Measurements from ENCODE around the gene PPFIA3. TPM values are rescaled to one million over a fixed set of nuclear protein-coding genes. Genes with fewer than 3 reads are reported as not detected.

PPFIA3 gene
- polyA plus RNA-seq, 1 of the 3 experiments (the other 2 are of a cell fraction) = 5.7 TPM

DNA sequence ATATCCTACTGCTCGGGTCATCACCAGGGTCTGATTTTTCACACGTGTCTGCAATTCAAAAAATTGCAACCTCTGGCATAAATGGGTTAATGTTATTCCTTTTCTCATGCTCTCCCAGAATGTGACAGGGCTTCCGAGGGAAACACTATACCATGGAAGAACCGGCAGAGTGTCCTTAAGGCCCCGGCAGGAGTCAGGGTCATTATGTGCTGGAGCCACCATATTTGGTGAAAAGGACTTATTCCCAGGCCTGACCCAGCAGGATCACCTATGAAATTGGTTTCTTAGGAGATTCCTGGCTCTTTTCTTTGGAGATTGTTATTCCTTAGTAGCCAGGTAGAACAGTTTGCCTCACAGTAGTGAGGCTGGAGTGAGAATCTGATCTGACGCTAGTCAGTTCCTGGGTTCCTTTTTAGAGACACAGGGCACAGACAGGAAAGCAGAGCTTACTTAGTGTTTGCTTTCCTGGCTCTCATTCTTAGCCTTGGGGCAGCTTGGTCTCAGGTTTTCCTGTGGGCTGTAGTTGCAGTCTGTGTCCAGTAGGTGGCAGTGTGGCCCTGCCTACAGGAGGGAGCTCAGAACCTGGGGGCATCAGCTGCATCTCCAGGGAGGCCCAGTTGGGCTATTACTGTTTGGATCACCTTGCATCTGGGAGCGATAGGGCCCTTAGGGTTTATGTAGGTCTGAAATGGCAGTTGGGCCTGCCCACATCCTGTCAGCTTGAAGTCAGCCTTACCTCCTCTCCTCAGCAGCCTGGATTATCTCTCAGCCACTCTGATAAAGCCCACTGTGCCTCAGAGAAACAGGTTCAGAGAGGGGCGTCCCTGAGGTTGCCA lies 21.7 kb upstream of the PPFIA3 start:
- POLR2A ChIA-PET = interaction anchor here (0.7 to 1.1 kb wide), 4 partner anchors 9 to 101 kb away, joined by 3 to 4 read pairs (median 4); no protein-coding TSS in a partner anchor
- H3K4me3 ChIP-seq (ENCODE audit: low read depth in 2 of 2, low read length in 1 of 2) = peak overlapping the region in 1 of 2 experiments; percentile 45; a peak in 1 of 4 replicates
- no peaks in the 10 kb centered on the region for H3K9me2 ChIP-seq
- peaks cover 55 to 64% of the 10 kb centered on the region in 2 experiments for H3K36me3 ChIP-seq (replicated peaks in 1 of 2; ENCODE audit: control insufficient read depth in 1 of 2, insufficient read depth in 2 of 2, low read length in 1 of 2)
- no peaks in the 10 kb centered on the region for H3K27me3 ChIP-seq (ENCODE audit: insufficient read depth)
- H3K27ac ChIP-seq (ENCODE audit: low read depth in 2 of 2, low read length in 1 of 2) = peak overlapping the region in 1 of 2 experiments; percentile 22; a peak in 1 of 4 replicates
- TF ChIP-seq SMC3 (IDR thresholded peaks at IDR 0.05; ENCODE audit: low read depth, low read length) (peak; percentile 64), CTCF (IDR thresholded peaks at IDR 0.05) (peak; percentile 99), JUND (IDR thresholded peaks at IDR 0.05) (no peak), MXI1 (IDR thresholded peaks at IDR 0.05; ENCODE audit: low read depth, low read length) (no peak), FOXM1 (IDR thresholded peaks at IDR 0.05; ENCODE audit: low read depth) (no peak), TEAD4 (IDR thresholded peaks at IDR 0.05; ENCODE audit: borderline replicate concordance, insufficient read depth) (no peak), RAD21 (IDR thresholded peaks at IDR 0.05; ENCODE audit: low read length) (peak; percentile 83)
- H3K9me3 ChIP-seq = no peaks in the 10 kb centered on the region
- peak; percentile 87 for DNase-seq
- no peak overlapping the region for H3K4me2 ChIP-seq
- WGBS (ENCODE audit: low lambda C conversion rate) = 50% methylated on average over 7 of the region's 8 CpGs
- H4K20me1 ChIP-seq (ENCODE audit: insufficient read depth) = peaks cover 76% of the 10 kb centered on the region
- H3K79me2 ChIP-seq (ENCODE audit: insufficient read depth) = peaks cover 75% of the 10 kb centered on the region
- H3F3A ChIP-seq (replicated peaks; ENCODE audit: insufficient read depth) = peaks cover 28% of the 10 kb centered on the region
- no peak overlapping the region for H2AFZ ChIP-seq (ENCODE audit: low read depth)
- H3K4me1 ChIP-seq (ENCODE audit: control insufficient read depth in 1 of 2, insufficient read depth in 2 of 2, low read depth in 1 of 2, low read length in 1 of 2) = no peaks in the 10 kb centered on the region
- no peak overlapping the region for H3K9ac ChIP-seq
- CTCF ChIA-PET = interaction anchor here (0.6 to 7.5 kb wide), 57 partner anchors 9 to 334 kb away, joined by 3 to 87 read pairs (median 6); partner anchors contain the start of genes CGB7, GFY, GYS1 and HRC

GRCh38 chr19:49098795-49099194 lies 20.5 kb upstream of the PPFIA3 start:
- no peak overlapping the region for H2AFZ ChIP-seq (ENCODE audit: low read depth)
- DNase-seq = no peak
- POLR2A ChIA-PET = interaction anchor here (0.6 kb wide), 1 partner anchor 49 kb away, joined by 3 read pairs; no protein-coding TSS in a partner anchor
- TF ChIP-seq USF2 (IDR thresholded peaks at IDR 0.05; ENCODE audit: borderline replicate concordance, low read depth, low read length) = no peak
- no peak for TF ChIP-seq CHD2 (IDR thresholded peaks at IDR 0.05; ENCODE audit: low read length, partially characterized antibody)
- TF ChIP-seq FOSL2 (IDR thresholded peaks at IDR 0.05; ENCODE audit: borderline replicate concordance, low read depth) = no peak
- TF ChIP-seq TEAD4 (IDR thresholded peaks at IDR 0.05; ENCODE audit: borderline replicate concordance, insufficient read depth) = no peak
- TF ChIP-seq RFX5 (IDR thresholded peaks at IDR 0.05; ENCODE audit: low read length) = no peak
- no peak for TF ChIP-seq NRF1 (IDR thresholded peaks at IDR 0.05; ENCODE audit: low read depth, low read length)
- TF ChIP-seq PBX3 (IDR thresholded peaks at IDR 0.05) = no peak
- no peak for TF ChIP-seq MAX (IDR thresholded peaks at IDR 0.05; ENCODE audit: low read depth)
- peaks cover 33% of the 10 kb centered on the region for H3F3A ChIP-seq (replicated peaks; ENCODE audit: insufficient read depth)
- peaks cover 67% of the 10 kb centered on the region for H3K79me2 ChIP-seq (ENCODE audit: insufficient read depth)
- no peaks in the 10 kb centered on the region for H3K4me1 ChIP-seq (ENCODE audit: control insufficient read depth in 1 of 2, insufficient read depth in 2 of 2, low read depth in 1 of 2, low read length in 1 of 2)
- peaks cover 58 to 64% of the 10 kb centered on the region in 2 experiments for H3K36me3 ChIP-seq (replicated peaks in 1 of 2; ENCODE audit: control insufficient read depth in 1 of 2, insufficient read depth in 2 of 2, low read length in 1 of 2)
- no peak overlapping the region for H3K9ac ChIP-seq
- H3K9me3 ChIP-seq = no peaks in the 10 kb centered on the region
- no peak overlapping the region for H3K27ac ChIP-seq (ENCODE audit: low read depth in 2 of 2, low read length in 1 of 2)
- no peaks in the 10 kb centered on the region for H3K27me3 ChIP-seq (ENCODE audit: insufficient read depth)
- WGBS (ENCODE audit: low lambda C conversion rate) = 96% methylated on average over 2 of the region's 4 CpGs
- no peak overlapping the region for H3K4me3 ChIP-seq (ENCODE audit: low read depth in 2 of 2, low read length in 1 of 2)
- H4K20me1 ChIP-seq (ENCODE audit: insufficient read depth) = peaks cover 72% of the 10 kb centered on the region
- no peak overlapping the region for H3K4me2 ChIP-seq
- no peaks in the 10 kb centered on the region for H3K9me2 ChIP-seq
- CTCF ChIA-PET = interaction anchor here (1.1 to 7.5 kb wide), 21 partner anchors 7 to 311 kb away, joined by 3 to 87 read pairs (median 10); partner anchors contain the start of genes HRC, LIN7B and PPFIA3
